Panc1 (cell line): ENCODE data around the gene SDK1. TPM values are rescaled to one million over a fixed set of nuclear protein-coding genes. Genes with fewer than 3 reads are reported as not detected.

ENCODE experiments used
- ATAC-seq: fragments of 200-7000 bp; cut with Tn5 transposase; 2 replicates; pipeline ENCODE4 v1.9.1; 2020; ENCODE audit warnings: mild to moderate bottlenecking, moderate library complexity
- BruUV-seq: library from RNA; stranded (reverse); fragments of 400-500 nt; replicated peaks from 2 replicates; lab custom pipeline; 2021; lab: Mats Ljungman, UMichigan
- CTCF ChIA-PET: fragments of 300-600 bp; sonication (Branson Sonifier 250); formaldehyde crosslinking; loops from one replicate; lab custom pipeline; 2022; ENCODE audit warnings: antibody characterized with exemption; lab: Charles Lee
- POLR2A ChIA-PET: fragments of 300-600 bp; sonication (Branson Sonifier 250); formaldehyde crosslinking; loops from one replicate; lab custom pipeline; 2022; ENCODE audit warnings: antibody characterized with exemption; lab: Charles Lee
- DNase-seq: peaks from one replicate; pipeline ENCODE4 v3.0.0-alpha.2; 2010; ENCODE audit warnings: low read depth, low spot score
- H3K27ac ChIP-seq: 2 replicates; pipeline ENCODE4 v1.5.1; 2011; ENCODE audit warnings: mild to moderate bottlenecking, low read length, inconsistent platforms
- H3K27me3 ChIP-seq: fragments of 200-500 bp; sonication (Bioruptor generic); 2 replicates; pipeline ENCODE4 v1.6.0; 2014; ENCODE audit warnings: low read length, inconsistent platforms; ENCODE audit not compliant: control insufficient read depth, insufficient read depth
- H3K36me3 ChIP-seq: fragments of 200-500 bp; sonication (Bioruptor generic); 2 replicates; pipeline ENCODE4 v1.5.1; 2014; ENCODE audit warnings: inconsistent platforms, mild to moderate bottlenecking, low read length, moderate library complexity; ENCODE audit not compliant: control insufficient read depth, insufficient read depth
- H3K4me1 ChIP-seq: 2 replicates; pipeline ENCODE4 v1.5.1; 2011; ENCODE audit warnings: inconsistent platforms, mild to moderate bottlenecking, low read length, moderate library complexity; ENCODE audit not compliant: control insufficient read depth, insufficient read depth
- H3K4me3 ChIP-seq, 2 experiments: 2 replicates each; pipeline ENCODE4 v1.5.1; 2011 to 2012; ENCODE audit warnings: low read depth in 2 of 2, low read length in 2 of 2, mild to moderate bottlenecking in 2 of 2, inconsistent platforms in 1 of 2, moderate library complexity in 1 of 2
- H3K9me3 ChIP-seq: fragments of 200-500 bp; sonication (Bioruptor generic); 2 replicates; pipeline ENCODE4 v1.5.1; 2014; ENCODE audit warnings: low read depth, mild to moderate bottlenecking, inconsistent platforms, low read length, moderate library complexity; ENCODE audit not compliant: control insufficient read depth, insufficient read depth
- CTCF ChIP-seq: fragments of 450-650 bp; IDR thresholded peaks from 2 replicates; pipeline ENCODE4 v1.5.1; 2017; ENCODE audit warnings: mild to moderate bottlenecking
- POLR2AphosphoS5 ChIP-seq: IDR thresholded peaks from 2 replicates; pipeline ENCODE4 v1.6.1; 2012; ENCODE audit warnings: mild to moderate bottlenecking, low read depth, low read length, moderate library complexity
- SIN3A ChIP-seq: IDR thresholded peaks from 2 replicates; pipeline ENCODE4 v1.6.1; 2012; ENCODE audit warnings: low read depth, mild to moderate bottlenecking, low read length, moderate library complexity, borderline replicate concordance; ENCODE audit not compliant: insufficient read depth
- TCF7L2 ChIP-seq: IDR thresholded peaks from 2 replicates; pipeline ENCODE4 v1.6.1; 2011; ENCODE audit warnings: mild to moderate bottlenecking, low read depth, low read length, inconsistent platforms
- in situ Hi-C: cut with HindIII; loops from 2 replicates; pipeline ENCODE4 v1.10.0; 2016; ENCODE audit warnings: low sequenced_read_pairs, low pct_unique_long_range_greater_than_20kb
- intact Hi-C: fragments of 100-400 bp; cut with micrococcal nuclease; formaldehyde crosslinking; loops from one replicate; pipeline ENCODE4 v1.10.0; 2022; ENCODE audit not compliant: unreplicated experiment
- total RNA-seq: library from RNA; stranded (reverse); gene quantifications from one replicate; pipeline ENCODE4 v1.2.1, GENCODE V29; 2021; ENCODE audit not compliant: unreplicated experiment
- TF ChIP-seq, protein P1 (sequence below), 2 experiments: IDR thresholded peaks; 2 replicates each; pipeline ENCODE4 v1.6.1; 2011 to 2012; ENCODE audit warnings: low read depth in 2 of 2, control low read depth in 1 of 2, low read length in 1 of 2, mild to moderate bottlenecking in 1 of 2, moderate library complexity in 1 of 2; ENCODE audit not compliant: insufficient read depth in 1 of 2

Gene SDK1
- total RNA-seq, 1 experiment from 2014 or later: 47.4 TPM

DNA sequence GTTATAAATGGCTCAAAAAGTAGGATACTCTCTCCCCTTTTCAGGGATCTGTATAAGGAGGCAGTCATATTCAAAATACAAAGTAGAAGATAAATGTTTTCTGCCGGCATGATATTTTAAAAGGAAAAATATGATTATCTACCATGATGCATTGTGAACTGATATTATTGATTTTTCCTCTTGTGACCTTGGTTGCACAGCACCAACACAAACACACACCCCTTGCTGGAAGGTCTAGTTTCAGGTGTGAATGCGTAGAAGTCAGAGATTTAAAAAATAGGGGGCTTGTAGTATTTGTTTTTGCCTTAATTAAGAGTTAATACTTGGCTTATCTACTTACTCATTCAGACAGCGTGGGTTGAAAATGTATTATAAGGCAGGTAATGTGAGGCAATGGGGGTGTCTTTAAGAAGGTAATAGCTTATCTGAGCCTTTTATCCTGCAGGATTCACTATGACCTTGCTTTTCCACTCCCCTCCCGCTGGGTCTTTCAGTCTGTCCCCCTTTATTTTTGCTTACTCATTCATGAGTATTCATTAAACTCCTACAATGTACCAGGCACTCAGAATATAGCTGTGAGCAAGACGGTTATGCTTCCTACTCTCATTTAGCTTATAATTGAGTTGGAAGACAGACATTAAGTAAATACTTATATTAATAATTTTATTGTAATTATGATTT is 390.6 kb downstream of the SDK1 start:
- no peak for TF ChIP-seq SIN3A
- TF ChIP-seq, protein P1, sequence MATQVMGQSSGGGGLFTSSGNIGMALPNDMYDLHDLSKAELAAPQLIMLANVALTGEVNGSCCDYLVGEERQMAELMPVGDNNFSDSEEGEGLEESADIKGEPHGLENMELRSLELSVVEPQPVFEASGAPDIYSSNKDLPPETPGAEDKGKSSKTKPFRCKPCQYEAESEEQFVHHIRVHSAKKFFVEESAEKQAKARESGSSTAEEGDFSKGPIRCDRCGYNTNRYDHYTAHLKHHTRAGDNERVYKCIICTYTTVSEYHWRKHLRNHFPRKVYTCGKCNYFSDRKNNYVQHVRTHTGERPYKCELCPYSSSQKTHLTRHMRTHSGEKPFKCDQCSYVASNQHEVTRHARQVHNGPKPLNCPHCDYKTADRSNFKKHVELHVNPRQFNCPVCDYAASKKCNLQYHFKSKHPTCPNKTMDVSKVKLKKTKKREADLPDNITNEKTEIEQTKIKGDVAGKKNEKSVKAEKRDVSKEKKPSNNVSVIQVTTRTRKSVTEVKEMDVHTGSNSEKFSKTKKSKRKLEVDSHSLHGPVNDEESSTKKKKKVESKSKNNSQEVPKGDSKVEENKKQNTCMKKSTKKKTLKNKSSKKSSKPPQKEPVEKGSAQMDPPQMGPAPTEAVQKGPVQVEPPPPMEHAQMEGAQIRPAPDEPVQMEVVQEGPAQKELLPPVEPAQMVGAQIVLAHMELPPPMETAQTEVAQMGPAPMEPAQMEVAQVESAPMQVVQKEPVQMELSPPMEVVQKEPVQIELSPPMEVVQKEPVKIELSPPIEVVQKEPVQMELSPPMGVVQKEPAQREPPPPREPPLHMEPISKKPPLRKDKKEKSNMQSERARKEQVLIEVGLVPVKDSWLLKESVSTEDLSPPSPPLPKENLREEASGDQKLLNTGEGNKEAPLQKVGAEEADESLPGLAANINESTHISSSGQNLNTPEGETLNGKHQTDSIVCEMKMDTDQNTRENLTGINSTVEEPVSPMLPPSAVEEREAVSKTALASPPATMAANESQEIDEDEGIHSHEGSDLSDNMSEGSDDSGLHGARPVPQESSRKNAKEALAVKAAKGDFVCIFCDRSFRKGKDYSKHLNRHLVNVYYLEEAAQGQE (IDR thresholded peaks at IDR 0.05; ENCODE audit: insufficient read depth in 1 of 2, low read depth in 2 of 2, low read length in 1 of 2): no peak
- no peak for TF ChIP-seq POLR2AphosphoS5
- no peak for TF ChIP-seq CTCF
- no peak for TF ChIP-seq TCF7L2
- no peak overlapping the region for H3K27ac ChIP-seq
- intact Hi-C loops (no loop called here), in situ Hi-C loops (no loop called here)
- no TSS peak for BruUV-seq
- ChIA-PET CTCF (no interaction called here), POLR2A (no interaction called here)
- DNase-seq (no peak), ATAC-seq (no peak)
- H3K36me3 ChIP-seq: no peaks in the 10 kb centered on the region
- no peak overlapping the region for H3K4me3 ChIP-seq
- 0 out of 2 replicates have a peak, but pooled peaks cover 2% of the 10 kb centered on the region for H3K4me1 ChIP-seq
- H3K27me3 ChIP-seq: no peaks in the 10 kb centered on the region
- H3K9me3 ChIP-seq: no peaks in the 10 kb centered on the region

GRCh38 chr7:3695602-3696001 is 394.6 kb downstream of the SDK1 start:
- ATAC-seq (peak; percentile 76; the same call in 1 of the 2 replicates), DNase-seq (no peak)
- Histone ChIP-seq H3K9me3 (peaks cover 5% of the 10 kb centered on the region; the same call in 1 of the 2 replicates), H3K27me3 (no peaks in the 10 kb centered on the region), H3K4me1 (0 out of 2 replicates have a peak, but pooled peaks cover 2% of the 10 kb centered on the region), H3K36me3 (no peaks in the 10 kb centered on the region), H3K4me3 (no peak overlapping the region), H3K27ac (no peak overlapping the region)
- TF ChIP-seq SIN3A (no peak), CTCF (peak; percentile 67)
- in situ Hi-C loops (no loop called here), intact Hi-C loops (no loop called here)
- ChIA-PET POLR2A (no interaction called here), CTCF (no interaction called here)
- no TSS peak for BruUV-seq
